GM19455 (cell line): ENCODE results near the gene APEX2.
"Not testable (repeated sequence)": the region's sequence is repeated elsewhere in the genome, so short reads cannot be mapped to it uniquely, and the experiment has no call there.

Experiments used
- ATAC-seq: cut with Tn5 transposase; IDR thresholded peaks from one replicate; pipeline ENCODE4 v1.9.1; 2021; ENCODE audit not compliant: unreplicated experiment

APEX2 gene

GRCh38 chrX:54999717-55000598 is at the start of gene APEX2:
Gene APEX2 (plus strand): TSS chrX:55000363. CDS start chrX:55000423, 60 bp downstream.
- peak; percentile 93 for ATAC-seq

GRCh38 chrX:54950730-54951375 is 49.3 kb upstream of the APEX2 start:
- no peak for ATAC-seq

- no peak for ATAC-seq
Observed at GRCh38 chrX:54961750-54962149, 38.4 kb upstream of the APEX2 start.

GRCh38 chrX:54964766-54965497 is 35.2 kb upstream of the APEX2 start:
- no peak for ATAC-seq

GRCh38 chrX:54977387-54977786 is 22.8 kb upstream of the APEX2 start:
- no peak for ATAC-seq

GRCh38 chrX:54978448-54978847 is 21.7 kb upstream of the APEX2 start:
- ATAC-seq, result no peak

- ATAC-seq, result no peak
Observed at GRCh38 chrX:54979432-54979831, 20.7 kb upstream of the APEX2 start.

- ATAC-seq, result no peak
Observed at GRCh38 chrX:54980334-54980733, 19.8 kb upstream of the APEX2 start.

- ATAC-seq, result not testable (repeated sequence)
Observed at GRCh38 chrX:54983306-54983705, 16.9 kb upstream of the APEX2 start.

GRCh38 chrX:54991706-54992105 is 8.5 kb upstream of the APEX2 start:
- no peak for ATAC-seq

- no peak for ATAC-seq
Observed at GRCh38 chrX:54992911-54993622, 7.1 kb upstream of the APEX2 start.

GRCh38 chrX:54994099-54994498 is 6.1 kb upstream of the APEX2 start, which contains the start of gene PFKFB1:
Gene PFKFB1 (minus strand): TSS chrX:54994188. CDS start chrX:54994007, 181 bp downstream.
- no peak for ATAC-seq

- no peak for ATAC-seq
Observed at GRCh38 chrX:54994668-54995351, 5.4 kb upstream of the APEX2 start.

GRCh38 chrX:54995621-54996020 is 4.5 kb upstream of the APEX2 start:
- ATAC-seq, result no peak

- no peak for ATAC-seq
Observed at GRCh38 chrX:55004231-55004630, 4.1 kb downstream of the APEX2 start.

- no peak for ATAC-seq
Observed at GRCh38 chrX:55005256-55005655, 5.1 kb downstream of the APEX2 start.

GRCh38 chrX:55006827-55007621 is 6.9 kb downstream of the APEX2 start:
- ATAC-seq, result no peak

- no peak for ATAC-seq
Observed at GRCh38 chrX:55007656-55008055, 7.5 kb downstream of the APEX2 start.

- ATAC-seq, result no peak
Observed at GRCh38 chrX:55008571-55009358, 8.6 kb downstream of the APEX2 start.
